Measurements from ENCODE around the gene ITPKB.

DNA sequence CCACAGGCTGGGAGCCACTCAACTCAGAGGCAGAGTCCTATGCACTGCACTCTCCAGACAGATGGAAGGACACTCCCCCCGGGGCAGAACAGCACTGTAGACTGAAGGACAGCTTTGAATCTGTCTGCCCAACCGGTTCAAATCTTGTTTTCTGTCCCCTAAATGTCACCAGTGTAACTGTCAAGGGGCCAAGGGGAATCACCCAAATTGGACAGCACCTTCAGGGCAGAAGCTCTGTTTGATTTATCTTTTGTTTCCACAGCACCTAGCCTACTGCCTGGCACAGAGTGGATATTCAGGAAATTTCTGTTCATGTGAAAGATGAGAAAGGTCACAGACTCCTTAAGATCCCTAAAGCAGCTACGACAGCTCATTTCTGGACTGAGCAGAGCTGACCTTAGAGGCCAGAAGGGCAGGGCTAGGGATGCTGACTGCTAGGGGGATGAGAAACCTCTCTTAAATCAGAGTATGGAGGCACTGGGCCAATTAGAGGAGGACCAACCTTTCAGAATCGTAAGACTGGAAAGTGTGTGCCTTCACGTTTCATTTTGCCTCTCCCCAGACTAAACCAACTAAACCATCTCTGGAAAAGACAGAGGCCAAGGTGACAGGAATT lies 41.0 kb downstream of the ITPKB start:
- no peak for TF ChIP-seq CTCF (IDR thresholded peaks at IDR 0.05; ENCODE audit: low read length)
- no peak for TF ChIP-seq EZH2 (IDR thresholded peaks at IDR 0.05; ENCODE audit: borderline replicate concordance, low read length)
